22Rv1 (cell line): ENCODE results near the gene LAT.

Experiments used
- CTCF ChIP-seq: fragments of 450-650 bp; IDR thresholded peaks from 2 replicates; pipeline ENCODE4 v1.5.1; 2017; ENCODE audit warnings: mild to moderate bottlenecking
- ZFX ChIP-seq: fragments of 450-650 bp; IDR thresholded peaks from 2 replicates; pipeline ENCODE4 v1.6.1; 2017; ENCODE audit warnings: antibody characterized with exemption, borderline replicate concordance

DNA sequence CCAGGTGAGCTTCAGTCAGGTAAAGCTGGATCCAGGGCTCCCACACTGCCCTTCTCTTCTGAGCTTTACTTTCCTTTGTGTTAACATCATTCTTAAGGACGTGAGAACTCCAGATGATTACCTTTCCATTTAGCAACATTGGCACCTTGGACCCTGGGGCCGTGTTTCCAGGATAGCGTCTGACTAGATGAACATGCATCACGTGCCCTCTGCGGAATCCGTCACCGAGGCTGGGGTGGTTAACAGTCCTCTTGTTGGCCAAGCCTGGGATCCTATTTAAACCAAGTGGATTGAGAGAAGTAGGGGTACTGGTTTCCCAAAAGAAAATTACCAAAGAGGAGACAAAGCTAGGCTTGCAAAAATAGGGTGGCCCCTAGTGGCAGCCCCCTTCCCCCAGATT is 3.9 kb upstream of the LAT start:
- TF ChIP-seq CTCF (no peak), ZFX (no peak)
